Natural killer cell treated with Interleukin-12 subunit alpha and Interleukin-12 subunit beta and Interleukin-15 and Interleukin-18, amount 100 ng/mL, for 72 hours (primary cell): Measurements from ENCODE around the gene AATK. TPM values are rescaled to one million over a fixed set of nuclear protein-coding genes. Genes with fewer than 3 reads are reported as not detected.
"Not testable (repeated sequence)": the region's sequence is repeated elsewhere in the genome, so short reads cannot be mapped to it uniquely, and the experiment has no call there.

Experiments used
- ATAC-seq, 2 donors: fragments of 150-1000 bp; cut with Tn5 transposase in 1 of 2; sonication (Bioruptor Pico), chemical (Tn5 transposase) in 1 of 2; 2 replicates each; pipeline ENCODE4 v1.10.0; 2021
- DNase-seq: peaks from one replicate; pipeline ENCODE4 v3.0.0; 2022; ENCODE audit warnings: low spot score
- H3K27ac Mint-ChIP-seq, 2 donors: 1 replicate in 1 of 2; 2 replicates in 1 of 2; pipeline ENCODE4 v1.8.0; 2022; ENCODE audit warnings: mixed read lengths in 2 of 2, mild to moderate bottlenecking in 1 of 2, moderate library complexity in 1 of 2
- H3K27me3 Mint-ChIP-seq, 2 donors: 1 replicate in 1 of 2; 2 replicates in 1 of 2; pipeline ENCODE4 v1.8.0; 2022; ENCODE audit warnings: mixed read lengths in 2 of 2
- H3K36me3 Mint-ChIP-seq: one replicate; pipeline ENCODE4 v1.8.0; 2022; ENCODE audit warnings: mixed read lengths
- H3K4me1 Mint-ChIP-seq, 2 donors: 1 replicate in 1 of 2; 2 replicates in 1 of 2; pipeline ENCODE4 v1.8.0; 2022; ENCODE audit warnings: low read depth in 2 of 2, mixed read lengths in 2 of 2, mild to moderate bottlenecking in 1 of 2
- H3K4me3 Mint-ChIP-seq: one replicate; pipeline ENCODE4 v1.8.0; 2022; ENCODE audit warnings: mixed read lengths
- H3K9me3 Mint-ChIP-seq: 2 replicates; pipeline ENCODE4 v1.8.0; 2022; ENCODE audit warnings: mixed read lengths
- total RNA-seq, 2 donors: library from RNA; stranded (reverse); gene quantifications; one replicate each; pipeline ENCODE4 v1.2.3, GENCODE V29; 2022

The AATK gene
- total RNA-seq, 2 donors from 2014 or later: 1.8 to 7.6 TPM

DNA sequence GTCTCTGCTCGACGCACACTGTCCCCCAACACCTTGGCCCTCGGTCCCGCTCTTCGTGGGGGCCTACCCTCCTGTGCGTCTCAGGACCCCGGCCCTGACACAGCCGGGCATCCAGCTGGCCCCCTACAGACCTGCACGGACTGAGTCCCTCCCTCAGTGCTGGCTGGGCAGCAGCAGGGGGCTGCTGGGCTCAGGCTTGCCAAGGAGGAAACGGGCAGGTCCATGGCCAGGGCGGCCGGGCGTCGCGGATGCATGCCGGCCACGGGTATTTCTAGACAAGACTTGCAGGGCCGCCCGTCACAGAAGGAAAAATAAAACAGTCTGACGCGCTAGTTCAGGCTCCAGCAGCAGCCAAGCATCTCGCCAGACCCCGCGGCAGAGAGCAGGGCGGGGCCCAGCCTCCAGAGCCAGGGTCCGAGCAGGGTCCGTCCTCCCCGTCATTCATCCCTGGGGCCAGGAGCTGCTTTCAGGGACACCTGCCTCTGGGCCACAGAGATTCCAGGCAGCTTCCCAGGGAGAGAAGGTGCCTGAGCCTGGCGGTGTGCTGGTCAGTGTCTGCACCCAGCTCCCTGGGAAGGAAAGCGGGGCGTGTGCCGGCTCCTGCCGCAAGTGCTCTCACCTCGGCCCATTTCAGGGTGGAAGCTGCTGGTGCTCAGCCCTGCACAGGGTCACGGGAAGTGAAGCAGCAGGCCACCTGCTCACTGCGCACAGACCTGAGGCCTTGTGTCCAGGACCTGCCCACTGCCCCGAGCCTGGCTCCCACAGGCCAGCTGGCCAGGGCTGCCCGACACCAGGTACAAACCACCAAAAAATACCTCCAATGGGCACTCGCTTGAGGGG is 8.0 kb downstream of the AATK start:
- H3K4me3 Mint-ChIP-seq: no peak overlapping the region
- ATAC-seq: no peak
- H3K27me3 Mint-ChIP-seq: no peaks in the 10 kb centered on the region
- H3K36me3 Mint-ChIP-seq: no peaks in the 10 kb centered on the region
- H3K4me1 Mint-ChIP-seq: peaks cover 0 to 7% of the 10 kb centered on the region in 2 donors
- no peak overlapping the region for H3K27ac Mint-ChIP-seq
- no peaks in the 10 kb centered on the region for H3K9me3 Mint-ChIP-seq
- DNase-seq: no peak

DNA sequence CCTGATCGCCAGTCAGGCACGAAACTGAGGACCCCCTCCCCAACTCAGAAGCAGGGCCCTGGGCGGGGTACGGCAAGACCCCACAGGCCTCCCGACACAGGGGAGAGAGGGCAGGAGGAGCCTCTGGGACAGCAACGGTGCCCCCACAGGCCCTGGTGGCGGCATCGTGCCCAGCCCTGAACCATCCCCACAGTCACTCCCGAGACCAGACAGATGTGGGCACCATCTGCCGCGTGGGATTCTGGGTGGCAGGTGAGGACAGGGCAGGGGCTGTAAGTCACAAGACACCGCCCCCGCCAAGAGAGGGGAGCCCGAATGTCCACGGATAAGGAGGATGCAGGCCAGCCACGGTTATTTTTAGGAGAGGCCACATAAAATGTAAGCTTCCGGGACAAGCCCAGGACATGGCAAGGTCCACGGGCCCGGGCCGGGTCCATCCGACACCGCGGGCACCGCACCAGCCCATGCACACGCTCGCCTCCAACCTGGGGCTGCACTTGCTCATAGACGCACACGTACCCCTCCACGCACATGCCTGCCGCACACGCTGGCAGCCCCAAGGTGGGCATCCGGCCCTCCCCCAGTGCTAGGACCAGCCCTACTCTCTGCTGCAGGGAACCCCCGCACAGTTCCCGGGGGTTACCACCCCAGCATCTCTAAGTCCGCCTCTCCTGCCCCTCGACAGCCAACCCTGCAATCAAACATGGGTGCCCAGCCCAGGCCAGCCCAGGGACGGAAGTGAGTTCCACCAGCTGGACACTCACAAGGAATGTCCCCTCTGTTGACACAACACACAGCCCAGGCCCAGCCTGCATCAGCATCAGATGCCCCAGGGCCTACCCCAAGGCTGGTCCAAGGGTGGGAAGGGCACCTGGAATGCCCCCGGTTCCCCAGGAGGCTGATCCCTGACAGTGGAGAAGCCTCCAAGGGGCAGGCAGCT is 8.9 kb downstream of the AATK start:
- no peaks in the 10 kb centered on the region for H3K9me3 Mint-ChIP-seq
- no peak overlapping the region for H3K27ac Mint-ChIP-seq
- no peaks in the 10 kb centered on the region for H3K27me3 Mint-ChIP-seq
- no peak for ATAC-seq
- peaks cover 0 to 7% of the 10 kb centered on the region in 2 donors for H3K4me1 Mint-ChIP-seq
- H3K36me3 Mint-ChIP-seq: no peaks in the 10 kb centered on the region
- no peak overlapping the region for H3K4me3 Mint-ChIP-seq
- no peak for DNase-seq

DNA sequence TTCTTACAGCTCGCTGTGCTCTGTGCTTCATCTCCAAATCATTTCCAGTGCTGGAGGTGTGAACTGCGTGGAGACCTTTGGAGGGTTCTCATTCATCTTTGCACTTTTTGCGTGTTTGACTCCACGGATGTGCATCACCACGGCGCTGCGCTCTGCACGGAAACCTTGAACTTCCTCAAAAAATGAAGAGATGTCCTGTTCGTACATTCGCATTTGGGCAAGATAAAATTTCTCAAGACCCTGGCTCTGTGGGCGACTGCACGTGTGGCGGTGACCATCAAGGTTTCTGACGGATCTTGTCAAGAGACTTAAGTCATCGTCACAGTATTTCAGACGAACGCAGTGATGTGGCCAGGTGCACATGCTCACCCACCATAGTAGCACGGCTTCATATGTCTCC is 11.1 kb downstream of the AATK start:
- H3K36me3 Mint-ChIP-seq: no peaks in the 10 kb centered on the region
- H3K27me3 Mint-ChIP-seq: no peaks in the 10 kb centered on the region
- H3K4me1 Mint-ChIP-seq: peaks cover 0 to 16% of the 10 kb centered on the region in 2 donors
- H3K27ac Mint-ChIP-seq: no peak overlapping the region
- no peaks in the 10 kb centered on the region for H3K9me3 Mint-ChIP-seq
- H3K4me3 Mint-ChIP-seq: no peak overlapping the region
- DNase-seq: no peak
- ATAC-seq: no peak

DNA sequence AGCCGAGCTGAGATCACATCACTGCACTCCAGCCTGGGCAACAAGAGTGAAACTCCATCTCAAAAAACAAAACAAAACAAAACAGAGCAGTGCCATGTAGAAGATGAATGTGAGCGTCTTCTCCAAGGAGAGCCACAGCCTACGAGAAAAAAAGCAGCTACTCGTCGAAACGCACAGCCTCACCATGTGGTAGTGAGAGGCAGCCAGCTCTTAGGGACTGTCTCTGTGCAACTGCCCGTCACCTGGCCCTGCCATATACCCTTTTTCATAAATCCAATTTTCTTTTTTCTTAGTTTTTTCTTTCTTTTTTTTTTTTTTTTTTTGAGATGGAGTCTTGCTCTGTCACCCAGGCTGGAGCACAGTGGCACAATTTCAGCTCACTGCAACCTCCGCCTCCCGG is 12.0 kb downstream of the AATK start:
- not testable (repeated sequence) for ATAC-seq, H3K4me3 Mint-ChIP-seq, H3K36me3 Mint-ChIP-seq, H3K27ac Mint-ChIP-seq, H3K9me3 Mint-ChIP-seq, H3K27me3 Mint-ChIP-seq, DNase-seq
- H3K4me1 Mint-ChIP-seq: peaks cover 0 to 21% of the 10 kb centered on the region in 2 donors

DNA sequence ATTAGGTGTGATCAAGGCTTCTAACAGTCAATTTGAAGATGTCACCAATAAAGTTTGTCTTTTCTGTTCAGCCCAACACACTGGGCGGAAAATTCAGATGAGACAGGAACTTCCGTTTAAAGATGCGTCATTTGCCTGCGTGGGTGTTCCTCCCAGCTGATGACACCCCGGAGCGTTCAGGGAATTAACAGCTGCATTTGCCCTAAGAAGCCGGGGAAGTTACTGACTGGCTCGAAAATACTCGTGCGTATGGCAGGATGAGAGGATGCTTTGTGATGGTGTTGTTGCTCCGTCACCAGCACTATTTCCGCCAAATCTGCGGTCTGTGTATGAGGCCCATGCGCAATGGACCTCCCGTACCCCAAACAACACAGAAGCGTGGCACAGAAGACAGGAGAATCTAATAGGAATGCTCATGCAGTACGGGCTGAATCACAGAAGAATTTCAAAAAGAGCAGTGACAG is 12.6 kb downstream of the AATK start:
- Mint-ChIP-seq H3K27ac (no peak overlapping the region), H3K4me3 (no peak overlapping the region), H3K36me3 (no peaks in the 10 kb centered on the region), H3K4me1 (peaks cover 0 to 19% of the 10 kb centered on the region in 2 donors), H3K27me3 (no peaks in the 10 kb centered on the region), H3K9me3 (no peaks in the 10 kb centered on the region)
- ATAC-seq (no peak), DNase-seq (no peak)

DNA sequence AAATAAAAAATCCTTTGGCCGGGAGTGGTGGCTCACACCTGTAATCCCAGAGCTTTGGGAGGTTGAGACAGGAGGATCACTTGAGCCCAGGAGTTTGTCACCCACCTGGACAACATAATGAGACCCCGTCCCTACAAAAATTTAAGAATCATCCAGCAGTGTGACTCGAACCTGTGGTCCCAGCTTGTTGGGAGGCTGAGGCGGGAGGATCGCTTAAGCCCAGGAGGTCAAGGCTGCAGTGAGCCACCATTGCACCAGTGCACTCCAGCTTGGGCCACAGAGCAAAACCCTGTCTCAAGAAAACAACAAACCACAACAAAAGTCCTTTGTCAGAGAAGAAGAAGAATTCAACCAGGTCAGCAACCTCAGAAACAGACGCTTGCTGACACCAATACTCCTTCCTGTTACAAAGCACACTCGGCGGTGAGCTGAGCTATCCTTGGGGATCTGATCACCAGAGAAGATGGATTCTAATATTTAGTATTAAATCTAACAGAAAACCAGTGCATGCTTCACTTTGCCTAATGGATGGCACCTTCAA is 13.7 kb downstream of the AATK start:
- no peak for ATAC-seq
- Mint-ChIP-seq H3K4me1 (peaks cover 0 to 19% of the 10 kb centered on the region in 2 donors), H3K4me3 (no peak overlapping the region), H3K27ac (no peak overlapping the region), H3K36me3 (no peaks in the 10 kb centered on the region), H3K27me3 (no peaks in the 10 kb centered on the region), H3K9me3 (no peaks in the 10 kb centered on the region)
- DNase-seq: no peak

DNA sequence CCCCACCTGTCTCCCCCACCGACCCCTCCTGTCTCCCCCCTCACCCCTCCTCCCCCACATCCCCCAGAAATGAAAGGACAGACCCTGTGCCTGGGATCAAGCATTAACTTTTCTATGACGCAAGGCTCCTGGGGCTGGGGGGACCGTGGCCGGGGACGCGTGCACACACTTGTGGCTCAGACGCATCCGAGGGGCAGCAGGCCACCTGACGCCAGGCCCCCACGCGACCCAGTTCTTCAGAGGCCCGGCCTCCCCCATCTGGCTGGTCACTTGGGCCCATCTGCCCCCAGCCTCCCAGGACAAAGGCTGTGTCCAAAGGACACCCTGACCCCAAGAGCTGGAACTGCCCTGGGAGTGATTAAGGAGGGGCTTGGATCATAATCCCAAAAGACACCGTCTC is 14.7 kb downstream of the AATK start:
- no peak overlapping the region for H3K4me3 Mint-ChIP-seq
- no peak for ATAC-seq
- peaks cover 0 to 19% of the 10 kb centered on the region in 2 donors for H3K4me1 Mint-ChIP-seq
- no peaks in the 10 kb centered on the region for H3K9me3 Mint-ChIP-seq
- no peak for DNase-seq
- no peaks in the 10 kb centered on the region for H3K36me3 Mint-ChIP-seq
- H3K27me3 Mint-ChIP-seq: no peaks in the 10 kb centered on the region
- H3K27ac Mint-ChIP-seq: no peak overlapping the region

DNA sequence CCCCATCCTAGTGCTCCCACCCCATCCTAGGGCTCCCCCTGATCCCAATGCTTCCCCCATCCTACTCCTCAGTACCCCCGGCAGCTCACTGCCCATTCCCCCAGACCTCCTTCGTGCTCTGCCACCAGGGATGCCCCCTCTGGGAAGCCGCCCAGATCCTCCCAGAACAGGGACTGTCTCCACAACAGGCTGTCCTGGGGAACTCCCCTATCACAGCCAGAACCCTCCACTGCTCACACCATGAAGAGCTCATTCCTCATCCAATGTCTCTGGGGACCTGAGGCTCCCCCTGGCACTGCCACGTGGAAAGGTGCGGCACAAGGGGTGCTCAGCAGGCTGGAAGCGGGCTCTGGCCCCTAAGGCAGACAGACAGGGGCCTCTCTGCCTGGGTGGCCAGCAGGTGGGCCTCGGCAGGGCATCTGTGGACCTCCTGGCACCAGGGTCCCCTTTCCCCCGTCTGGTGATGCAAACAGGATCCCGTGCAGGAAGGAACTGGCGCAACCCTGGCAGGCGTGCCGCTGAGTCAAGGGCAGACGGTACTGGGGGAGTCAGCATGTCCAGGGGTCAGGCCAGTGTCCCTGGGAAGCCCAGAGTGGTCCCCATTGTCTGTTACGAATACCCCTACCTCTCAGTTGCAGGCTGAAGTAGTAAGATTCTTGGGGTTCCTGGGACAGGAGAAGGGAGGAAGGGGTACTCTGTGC is 15.5 kb downstream of the AATK start:
- no peak overlapping the region for H3K27ac Mint-ChIP-seq
- DNase-seq (no peak), ATAC-seq (peak in 1 of 2 donors; percentile 12)
- H3K9me3 Mint-ChIP-seq: no peaks in the 10 kb centered on the region
- peaks cover 0 to 19% of the 10 kb centered on the region in 2 donors for H3K4me1 Mint-ChIP-seq
- no peaks in the 10 kb centered on the region for H3K27me3 Mint-ChIP-seq
- H3K4me3 Mint-ChIP-seq: no peak overlapping the region
- H3K36me3 Mint-ChIP-seq: no peaks in the 10 kb centered on the region

DNA sequence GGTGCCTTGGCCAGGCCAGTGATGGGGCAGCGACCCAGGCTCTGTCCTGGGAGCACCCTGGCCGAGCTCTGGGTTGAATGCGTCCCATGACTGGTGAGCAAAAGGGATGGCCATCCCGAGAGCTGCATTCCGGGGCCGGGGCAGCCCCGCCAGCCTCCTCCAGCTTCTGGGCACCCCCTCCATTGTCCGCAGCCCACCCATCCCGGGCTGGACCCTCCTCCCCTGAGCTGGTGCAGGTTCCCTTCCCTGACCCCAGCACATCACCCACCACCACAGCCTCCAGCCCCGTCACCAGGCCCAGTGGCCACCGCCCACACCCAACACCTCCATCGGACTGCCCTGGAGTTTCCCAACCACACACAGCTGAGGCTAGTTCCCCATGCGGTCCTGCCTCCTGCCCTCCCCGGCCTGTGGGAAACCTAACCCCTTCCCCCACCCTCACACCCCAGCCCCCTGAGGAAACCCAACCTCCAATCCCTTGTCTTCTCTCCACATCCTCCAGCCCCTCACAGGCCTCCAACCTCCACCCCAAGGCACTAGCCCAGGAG is 17.0 kb downstream of the AATK start:
- H3K36me3 Mint-ChIP-seq: no peaks in the 10 kb centered on the region
- no peak overlapping the region for H3K27ac Mint-ChIP-seq
- ATAC-seq (peak; percentile 34 to 57), DNase-seq (no peak)
- H3K9me3 Mint-ChIP-seq: no peaks in the 10 kb centered on the region
- H3K27me3 Mint-ChIP-seq: no peaks in the 10 kb centered on the region
- no peak overlapping the region for H3K4me3 Mint-ChIP-seq
- H3K4me1 Mint-ChIP-seq: peaks cover 0 to 19% of the 10 kb centered on the region in 2 donors

DNA sequence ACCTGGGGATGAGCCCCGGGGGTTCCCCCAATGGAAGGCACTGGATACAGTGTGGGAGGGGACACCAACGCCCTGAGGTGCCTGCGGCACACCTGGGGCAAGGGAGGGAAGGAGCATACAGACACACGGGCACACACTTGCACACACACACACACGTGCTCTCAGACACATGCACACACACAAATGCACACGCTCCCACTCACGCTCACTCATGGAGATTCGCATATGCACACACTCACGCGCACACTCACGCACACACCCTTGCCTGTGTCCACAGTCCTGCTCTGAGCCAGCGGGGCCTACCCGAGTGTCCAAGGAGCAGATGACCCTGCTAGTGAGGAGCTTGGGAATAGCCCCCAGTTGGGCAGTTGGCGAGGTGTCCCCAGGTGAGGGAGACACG is 17.4 kb downstream of the AATK start:
- DNase-seq (no peak), ATAC-seq (peak in 1 of 2 donors; percentile 4)
- H3K27ac Mint-ChIP-seq: no peak overlapping the region
- no peaks in the 10 kb centered on the region for H3K9me3 Mint-ChIP-seq
- H3K4me1 Mint-ChIP-seq: peaks cover 0 to 19% of the 10 kb centered on the region in 2 donors
- H3K27me3 Mint-ChIP-seq: no peaks in the 10 kb centered on the region
- no peaks in the 10 kb centered on the region for H3K36me3 Mint-ChIP-seq
- no peak overlapping the region for H3K4me3 Mint-ChIP-seq

DNA sequence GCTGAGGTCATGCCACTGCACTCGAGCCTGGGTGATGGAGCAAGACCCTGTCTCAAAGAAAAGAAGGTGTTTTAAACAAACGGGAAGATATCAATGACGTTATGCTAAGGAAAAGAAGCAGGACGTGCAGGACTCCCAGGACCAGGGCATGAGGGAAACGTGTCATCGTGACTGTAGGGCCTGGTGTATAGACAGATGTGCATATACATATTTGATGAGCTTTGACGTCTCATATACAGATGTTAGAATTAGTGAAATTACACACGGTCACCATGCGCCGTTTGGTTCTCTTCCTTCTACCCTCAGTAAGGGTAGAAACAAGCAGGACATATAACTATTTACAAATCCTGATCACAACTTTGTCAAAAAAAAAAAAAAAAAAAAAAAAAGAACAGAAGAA is 18.3 kb downstream of the AATK start:
- ATAC-seq (no peak), DNase-seq (no peak)
- Mint-ChIP-seq H3K27me3 (no peaks in the 10 kb centered on the region), H3K9me3 (no peaks in the 10 kb centered on the region), H3K27ac (no peak overlapping the region), H3K36me3 (no peaks in the 10 kb centered on the region), H3K4me3 (no peak overlapping the region), H3K4me1 (peaks cover 0 to 19% of the 10 kb centered on the region in 2 donors)

DNA sequence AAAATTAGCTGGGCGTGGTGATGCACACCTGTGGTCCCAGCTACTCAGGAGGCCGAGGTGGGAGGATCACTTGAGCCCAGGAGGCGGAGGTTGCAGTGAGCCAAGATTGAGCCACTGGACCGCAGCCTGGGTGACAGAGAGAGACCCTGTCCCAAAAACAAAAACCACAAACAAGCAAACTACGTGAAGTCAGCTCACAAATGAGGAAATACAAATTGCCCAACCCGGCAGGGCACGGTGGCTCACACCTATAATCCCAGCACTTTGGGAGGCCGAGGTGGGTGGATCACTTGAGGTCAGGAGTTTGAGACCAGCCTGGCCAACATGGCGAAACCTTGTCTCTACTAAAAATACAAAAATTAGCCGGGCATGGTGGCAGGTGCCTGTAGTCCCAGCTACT is 19.8 kb downstream of the AATK start:
- H3K27ac Mint-ChIP-seq, H3K36me3 Mint-ChIP-seq, DNase-seq, H3K4me3 Mint-ChIP-seq, H3K27me3 Mint-ChIP-seq, H3K9me3 Mint-ChIP-seq, ATAC-seq: not testable (repeated sequence)
- peaks cover 0 to 14% of the 10 kb centered on the region in 2 donors for H3K4me1 Mint-ChIP-seq

DNA sequence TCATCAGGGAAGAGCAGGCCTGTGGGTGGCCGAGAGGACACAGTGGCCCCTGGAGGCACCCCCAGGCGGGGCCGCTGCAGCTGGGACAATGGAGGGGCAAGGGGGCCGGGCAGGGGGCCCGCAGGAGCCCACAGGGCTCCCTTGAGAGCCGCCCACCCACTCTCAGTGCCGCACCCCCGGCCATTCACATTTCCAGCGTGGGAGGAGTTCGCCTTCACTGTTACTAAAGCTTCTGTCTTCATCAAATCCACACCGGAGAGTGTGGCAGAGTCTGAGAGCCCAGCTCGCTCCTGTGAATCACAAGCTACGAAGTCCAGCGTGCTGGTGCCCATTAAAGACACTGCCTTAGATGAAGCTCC is 21.6 kb downstream of the AATK start:
- ATAC-seq (no peak), DNase-seq (no peak)
- Mint-ChIP-seq H3K9me3 (no peaks in the 10 kb centered on the region), H3K27ac (no peak overlapping the region), H3K4me3 (no peak overlapping the region), H3K4me1 (peaks cover 0 to 3% of the 10 kb centered on the region in 2 donors), H3K36me3 (no peaks in the 10 kb centered on the region), H3K27me3 (no peaks in the 10 kb centered on the region)
